Measurements from ENCODE around the gene TSEN2. TPM values are rescaled to one million over a fixed set of nuclear protein-coding genes. Genes with fewer than 3 reads are reported as not detected.
"Not testable (repeated sequence)": the region's sequence is repeated elsewhere in the genome, so short reads cannot be mapped to it uniquely, and the experiment has no call there.

The TSEN2 gene
- total RNA-seq, 5 donors from 2014 or later (not counting 1 experiment from before 2014, with no cell fraction given) = 11.7 to 20.9 (median 18.2) TPM

DNA sequence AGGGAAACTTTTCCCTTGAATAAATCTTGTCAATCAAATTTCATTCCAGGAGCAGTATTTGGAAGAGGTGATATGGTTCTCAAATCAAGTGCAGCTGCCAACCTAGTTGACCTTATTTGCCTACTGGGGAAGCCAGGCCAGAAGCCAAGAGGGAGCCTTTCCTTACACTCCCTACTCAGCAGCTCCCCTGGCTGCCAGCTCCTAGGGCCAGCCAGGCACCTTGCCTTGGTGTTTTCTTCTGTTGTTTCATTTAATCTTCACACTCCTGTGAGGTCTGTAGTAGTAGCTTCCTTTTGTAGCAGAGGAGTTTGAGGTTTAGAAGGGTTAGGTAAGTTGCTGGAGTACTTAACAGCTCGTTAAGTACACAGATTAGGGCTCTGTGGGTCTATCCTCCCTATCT, 38.4 kb downstream of the TSEN2 start:
- POLR2A ChIA-PET = no interaction called here

DNA sequence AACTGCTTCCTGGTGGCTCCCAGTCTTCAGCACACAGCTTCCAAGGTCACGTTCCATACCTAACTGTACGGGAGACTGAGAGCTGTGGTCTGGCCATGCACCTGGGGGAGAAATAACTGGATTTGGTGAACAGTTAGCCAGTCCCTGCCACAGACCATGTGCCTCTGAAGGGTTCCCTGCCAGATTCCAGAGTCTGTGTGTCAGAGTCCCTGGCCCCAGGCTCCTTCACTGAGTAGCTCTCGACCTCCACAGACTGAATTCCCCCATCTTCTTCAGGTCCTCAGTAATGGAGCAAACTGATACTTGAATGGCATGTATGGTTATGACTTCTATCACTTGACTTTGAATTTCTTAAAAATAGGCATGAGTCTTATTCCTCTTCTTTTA, 43.5 kb downstream of the TSEN2 start:
- DNase-seq = no peak
- Mint-ChIP-seq H3K27ac (no peak overlapping the region), H3K4me1 (no peaks in the 10 kb centered on the region), H3K9me3 (no peaks in the 10 kb centered on the region), H3K27me3 (no peaks in the 10 kb centered on the region), H3K4me3 (no peak overlapping the region), H3K36me3 (peaks cover 48% of the 10 kb centered on the region)
- no peaks in the 10 kb centered on the region for H3K9me3 ChIP-seq
- ChIA-PET CTCF (interaction anchor here in 1 of 2 donors (0.5 kb wide), 1 partner anchor 1293 kb away, joined by 3 read pairs; no protein-coding TSS in a partner anchor), POLR2A (no interaction called here)
- no peak overlapping the region for H3K4me3 ChIP-seq (ENCODE audit: control insufficient read depth in 1 of 2, extremely low read depth in 1 of 2, low read length in 1 of 2)
- H3K27ac ChIP-seq (ENCODE audit: low read length) = no peak overlapping the region
- H3K4me1 ChIP-seq (ENCODE audit: control insufficient read depth in 1 of 2, extremely low read depth in 1 of 2, insufficient read depth in 2 of 2, low read length in 2 of 2) = no peaks in the 10 kb centered on the region
- ATAC-seq (replicated peaks in 1 of 4) = no peak
- H3K27me3 ChIP-seq (replicated peaks in 1 of 2; ENCODE audit: control insufficient read depth in 2 of 2, extremely low read depth in 1 of 2, insufficient read depth in 2 of 2, low read length in 1 of 2) = no peaks in the 10 kb centered on the region
- H3K36me3 ChIP-seq (ENCODE audit: control insufficient read depth in 2 of 2, extremely low read depth in 1 of 2, insufficient read depth in 1 of 2, low read length in 1 of 2) = peaks cover 8 to 22% of the 10 kb centered on the region in 2 donors
- WGBS (ENCODE audit: insufficient coverage) = 93% methylated on average over 2 of the region's 3 CpGs

More for the DNA sequence above, 38.4 kb downstream of the TSEN2 start:
- Mint-ChIP-seq H3K4me1 (no peaks in the 10 kb centered on the region), H3K27ac (no peak overlapping the region), H3K36me3 (peaks cover 40% of the 10 kb centered on the region), H3K4me3 (no peak overlapping the region), H3K9me3 (no peaks in the 10 kb centered on the region), H3K27me3 (no peaks in the 10 kb centered on the region)
- no peaks in the 10 kb centered on the region for H3K9me3 ChIP-seq
- no peaks in the 10 kb centered on the region for H3K4me1 ChIP-seq (ENCODE audit: control insufficient read depth in 1 of 2, extremely low read depth in 1 of 2, insufficient read depth in 2 of 2, low read length in 2 of 2)
- CTCF ChIA-PET = no interaction called here
- H3K27ac ChIP-seq (ENCODE audit: low read length) = no peak overlapping the region
- peaks cover 8 to 9% of the 10 kb centered on the region in 2 donors for H3K36me3 ChIP-seq (ENCODE audit: control insufficient read depth in 2 of 2, extremely low read depth in 1 of 2, insufficient read depth in 1 of 2, low read length in 1 of 2)
- ATAC-seq (replicated peaks in 1 of 4) (no peak), DNase-seq (no peak)
- H3K4me3 ChIP-seq (ENCODE audit: control insufficient read depth in 1 of 2, extremely low read depth in 1 of 2, low read length in 1 of 2) = no peak overlapping the region
- H3K27me3 ChIP-seq (replicated peaks in 1 of 2; ENCODE audit: control insufficient read depth in 2 of 2, extremely low read depth in 1 of 2, insufficient read depth in 2 of 2, low read length in 1 of 2) = no peaks in the 10 kb centered on the region
- WGBS (ENCODE audit: insufficient coverage) = no CpG with 5 or more reads among the region's 1 CpG

DNA sequence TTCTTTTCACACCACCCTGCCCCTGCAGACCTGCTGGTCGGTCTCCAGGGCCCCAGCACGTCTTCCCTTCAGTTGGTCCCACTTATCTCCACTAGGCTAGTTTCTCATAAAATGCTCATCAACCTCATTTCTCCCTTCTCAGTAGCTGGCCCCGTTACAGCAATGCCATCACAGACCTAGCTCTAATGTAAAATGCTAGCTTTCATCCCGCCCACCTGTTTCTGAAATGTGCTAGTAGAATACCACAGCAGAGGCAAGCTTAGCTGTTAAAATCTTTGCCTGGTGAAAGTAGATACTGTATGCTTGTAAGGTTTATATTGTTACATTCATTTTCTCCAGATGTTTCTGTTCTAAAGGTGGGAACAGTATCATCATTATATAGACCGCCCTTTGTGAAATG, 47.9 kb downstream of the TSEN2 start:
- DNase-seq (no peak), ATAC-seq (replicated peaks in 1 of 4) (no peak)
- Histone ChIP-seq H3K36me3 (ENCODE audit: control insufficient read depth in 2 of 2, extremely low read depth in 1 of 2, insufficient read depth in 1 of 2, low read length in 1 of 2) (peaks cover 0 to 26% of the 10 kb centered on the region in 2 donors), H3K4me1 (ENCODE audit: control insufficient read depth in 1 of 2, extremely low read depth in 1 of 2, insufficient read depth in 2 of 2, low read length in 2 of 2) (no peaks in the 10 kb centered on the region), H3K27ac (ENCODE audit: low read length) (no peak overlapping the region), H3K4me3 (ENCODE audit: control insufficient read depth in 1 of 2, extremely low read depth in 1 of 2, low read length in 1 of 2) (no peak overlapping the region), H3K9me3 (no peaks in the 10 kb centered on the region), H3K27me3 (replicated peaks in 1 of 2; ENCODE audit: control insufficient read depth in 2 of 2, extremely low read depth in 1 of 2, insufficient read depth in 2 of 2, low read length in 1 of 2) (no peaks in the 10 kb centered on the region)
- 67% methylated on average over 2 of the region's 5 CpGs for WGBS (ENCODE audit: insufficient coverage)
- no peak overlapping the region for H3K4me3 Mint-ChIP-seq
- H3K4me1 Mint-ChIP-seq = no peaks in the 10 kb centered on the region
- H3K27me3 Mint-ChIP-seq = no peaks in the 10 kb centered on the region
- POLR2A ChIA-PET = interaction anchor here in 1 of 2 donors (0.6 kb wide), 1 partner anchor 17 kb away, joined by 3 read pairs; no protein-coding TSS in a partner anchor
- H3K36me3 Mint-ChIP-seq = peaks cover 32% of the 10 kb centered on the region
- H3K27ac Mint-ChIP-seq = no peak overlapping the region
- CTCF ChIA-PET = no interaction called here
- H3K9me3 Mint-ChIP-seq = no peaks in the 10 kb centered on the region

DNA sequence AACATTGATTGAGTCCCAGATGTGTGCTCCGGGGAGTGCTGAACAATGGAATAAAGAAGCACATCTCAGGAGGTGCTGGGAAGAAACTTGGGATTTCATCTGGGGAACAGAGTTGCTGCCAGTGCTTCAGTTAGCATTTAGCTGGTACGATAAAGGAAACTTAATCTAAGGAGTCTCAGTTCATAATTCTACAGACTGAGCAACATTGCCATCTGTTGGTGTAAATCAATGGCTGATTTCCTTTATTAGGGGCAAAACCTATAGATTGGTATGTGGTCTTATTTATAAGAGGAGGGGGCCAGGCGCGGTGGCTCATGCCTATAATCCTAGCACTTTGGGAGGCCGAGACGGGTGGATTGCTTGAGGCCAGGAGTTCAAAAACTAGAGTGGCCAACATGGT, 52.1 kb downstream of the TSEN2 start:
- Histone ChIP-seq H3K9me3 (no peaks in the 10 kb centered on the region), H3K27me3 (replicated peaks in 1 of 2; ENCODE audit: control insufficient read depth in 2 of 2, extremely low read depth in 1 of 2, insufficient read depth in 2 of 2, low read length in 1 of 2) (no peaks in the 10 kb centered on the region), H3K4me1 (ENCODE audit: control insufficient read depth in 1 of 2, extremely low read depth in 1 of 2, insufficient read depth in 2 of 2, low read length in 2 of 2) (no peaks in the 10 kb centered on the region), H3K4me3 (ENCODE audit: control insufficient read depth in 1 of 2, extremely low read depth in 1 of 2, low read length in 1 of 2) (no peak overlapping the region), H3K27ac (ENCODE audit: low read length) (no peak overlapping the region), H3K36me3 (ENCODE audit: control insufficient read depth in 2 of 2, extremely low read depth in 1 of 2, insufficient read depth in 1 of 2, low read length in 1 of 2) (peaks cover 0 to 12% of the 10 kb centered on the region in 2 donors)
- DNase-seq (no peak), ATAC-seq (replicated peaks in 1 of 4) (no peak)
- H3K4me1 Mint-ChIP-seq = no peaks in the 10 kb centered on the region
- ChIA-PET POLR2A (no interaction called here), CTCF (interaction anchor here in 1 of 2 donors (0.5 kb wide), 1 partner anchor 402 kb away, joined by 3 read pairs; no protein-coding TSS in a partner anchor)
- H3K27me3 Mint-ChIP-seq = no peaks in the 10 kb centered on the region
- H3K9me3 Mint-ChIP-seq = no peaks in the 10 kb centered on the region
- 97% methylated on average over 5 of the region's 6 CpGs for WGBS (ENCODE audit: insufficient coverage)
- no peak overlapping the region for H3K4me3 Mint-ChIP-seq
- H3K36me3 Mint-ChIP-seq = peaks cover 16% of the 10 kb centered on the region
- H3K27ac Mint-ChIP-seq = no peak overlapping the region

DNA sequence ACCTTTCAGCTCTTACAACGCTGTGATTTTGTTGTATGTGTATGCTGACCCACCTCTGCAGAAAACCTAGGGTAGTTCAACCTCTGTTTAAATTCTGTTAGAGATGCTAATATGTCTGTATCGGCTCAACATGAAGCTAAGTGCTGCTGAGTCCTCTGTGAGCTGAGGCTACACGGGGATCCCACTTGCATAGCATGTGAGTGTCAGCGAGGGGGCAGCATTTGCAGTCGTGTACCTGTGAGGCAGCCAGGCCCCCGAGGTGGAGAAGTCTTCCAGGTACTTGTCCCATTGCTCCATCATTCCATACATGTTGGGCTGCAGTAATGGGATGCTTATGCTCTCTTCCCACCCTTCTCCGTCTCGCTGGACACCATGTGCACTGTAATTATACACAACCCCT, 57.3 kb downstream of the TSEN2 start:
- ATAC-seq (replicated peaks in 1 of 4) (peak in 1 of 4 experiments; percentile 40), DNase-seq (peak in 2 of 35 experiments; percentile 3 to 4)
- POLR2A ChIA-PET = no interaction called here
- WGBS (ENCODE audit: insufficient coverage) = 100% methylated on average over 1 of the region's 8 CpGs
- peak overlapping the region in 1 of 2 donors; percentile 2 for H3K27ac Mint-ChIP-seq
- no peak overlapping the region for H3K4me3 ChIP-seq (ENCODE audit: control insufficient read depth in 1 of 2, extremely low read depth in 1 of 2, low read length in 1 of 2)
- H3K4me3 Mint-ChIP-seq = no peak overlapping the region
- no peaks in the 10 kb centered on the region for H3K4me1 ChIP-seq (ENCODE audit: control insufficient read depth in 1 of 2, extremely low read depth in 1 of 2, insufficient read depth in 2 of 2, low read length in 2 of 2)
- no peaks in the 10 kb centered on the region for H3K36me3 Mint-ChIP-seq
- H3K27ac ChIP-seq (ENCODE audit: low read length) = no peak overlapping the region
- no peaks in the 10 kb centered on the region for H3K27me3 Mint-ChIP-seq
- CTCF ChIA-PET = no interaction called here
- no peaks in the 10 kb centered on the region for H3K27me3 ChIP-seq (replicated peaks in 1 of 2; ENCODE audit: control insufficient read depth in 2 of 2, extremely low read depth in 1 of 2, insufficient read depth in 2 of 2, low read length in 1 of 2)
- H3K36me3 ChIP-seq (ENCODE audit: control insufficient read depth in 2 of 2, extremely low read depth in 1 of 2, insufficient read depth in 1 of 2, low read length in 1 of 2) = no peaks in the 10 kb centered on the region
- no peaks in the 10 kb centered on the region for H3K9me3 ChIP-seq
- H3K9me3 Mint-ChIP-seq = no peaks in the 10 kb centered on the region
- peaks cover 0 to 6% (median 0%) of the 10 kb centered on the region in 3 donors for H3K4me1 Mint-ChIP-seq

DNA sequence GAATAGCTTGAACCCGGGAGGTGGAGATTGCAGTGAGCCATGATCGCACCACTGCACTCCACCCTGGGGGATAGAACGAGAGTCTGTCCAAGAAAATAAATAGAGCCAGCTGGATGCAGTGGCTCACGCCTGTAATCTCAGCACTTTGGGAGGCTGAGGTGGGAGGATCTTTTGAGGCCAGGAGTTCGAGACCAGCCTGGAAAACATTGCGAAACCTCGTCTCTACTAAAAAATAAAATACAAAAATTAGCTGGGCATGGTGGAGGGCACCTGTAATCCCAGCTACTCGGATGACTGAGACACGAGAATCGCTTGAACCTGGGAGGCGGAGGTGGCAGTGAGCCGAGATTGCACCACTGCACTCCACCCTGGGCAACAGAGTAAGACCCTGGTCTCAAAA, 59.2 kb downstream of the TSEN2 start:
- H3K4me3 Mint-ChIP-seq; H3K36me3 ChIP-seq (ENCODE audit: control insufficient read depth in 2 of 2, extremely low read depth in 1 of 2, insufficient read depth in 1 of 2, low read length in 1 of 2); DNase-seq; H3K27ac Mint-ChIP-seq; H3K27me3 ChIP-seq (replicated peaks in 1 of 2; ENCODE audit: control insufficient read depth in 2 of 2, extremely low read depth in 1 of 2, insufficient read depth in 2 of 2, low read length in 1 of 2); H3K4me1 ChIP-seq (ENCODE audit: control insufficient read depth in 1 of 2, extremely low read depth in 1 of 2, insufficient read depth in 2 of 2, low read length in 2 of 2); H3K4me1 Mint-ChIP-seq; H3K36me3 Mint-ChIP-seq; H3K4me3 ChIP-seq (ENCODE audit: control insufficient read depth in 1 of 2, extremely low read depth in 1 of 2, low read length in 1 of 2); H3K9me3 Mint-ChIP-seq; H3K9me3 ChIP-seq; H3K27ac ChIP-seq (ENCODE audit: low read length); H3K27me3 Mint-ChIP-seq; CTCF ChIA-PET; ATAC-seq (replicated peaks in 1 of 4): not testable (repeated sequence)
- POLR2A ChIA-PET = interaction anchor here in 1 of 2 donors (0.6 kb wide), 1 partner anchor 15 kb away, joined by 3 read pairs; no protein-coding TSS in a partner anchor
- WGBS (ENCODE audit: insufficient coverage) = 81% methylated on average over 3 of the region's 12 CpGs

Data from T-cell (primary cell).